ENCODE data around the gene LRRC28.
A peak's percentile ranks its signal among the peaks of the same experiment; 100 is the strongest.

The LRRC28 gene

DNA sequence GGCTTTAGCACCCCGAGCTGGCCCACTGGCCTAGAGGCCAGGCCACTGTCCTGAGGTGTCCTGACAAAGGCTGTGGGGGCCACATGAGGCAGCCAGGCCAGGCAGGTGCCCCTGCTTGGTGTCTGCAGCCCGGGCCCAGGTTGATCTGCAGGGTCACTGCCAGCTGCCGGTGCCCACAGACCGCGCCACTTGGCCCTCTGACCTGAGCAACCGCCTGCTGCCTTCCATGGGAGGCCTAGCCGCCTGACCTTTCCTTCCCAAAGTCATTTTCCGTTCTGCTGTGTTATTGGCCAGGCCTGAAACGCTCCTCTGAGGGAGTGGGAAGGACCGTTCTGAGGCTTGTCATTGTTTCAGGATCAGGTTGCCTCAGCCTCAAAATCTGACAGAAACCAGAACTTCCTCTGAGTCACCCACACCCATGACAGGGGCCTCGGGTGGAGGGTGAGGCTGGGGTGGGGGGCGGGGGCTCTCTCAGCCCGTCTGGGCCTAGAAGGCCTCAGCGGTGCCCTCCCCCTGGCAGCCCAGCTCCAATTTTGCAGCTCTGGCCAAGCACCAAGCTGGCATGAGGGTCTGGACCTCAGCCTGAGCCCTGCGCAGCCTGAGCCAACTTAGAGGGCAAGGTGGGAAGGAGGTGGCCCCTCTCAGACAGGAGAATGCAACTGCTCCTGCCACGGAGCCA lies 173.8 kb downstream of the LRRC28 start:
- Histone ChIP-seq H3K4me1 (ENCODE audit: control insufficient read depth in 1 of 2, insufficient read depth in 2 of 2, low read length in 2 of 2) (peaks cover 10 to 23% of the 10 kb centered on the region in 2 donors), H3K36me3 (ENCODE audit: control insufficient read depth in 1 of 2, insufficient read depth in 2 of 2, low read length in 2 of 2) (no peaks in the 10 kb centered on the region), H3K4me3 (ENCODE audit: low read depth in 1 of 2, low read length in 2 of 2) (peak overlapping the region in 1 of 2 donors; percentile 6), H3K9me3 (ENCODE audit: control insufficient read depth in 1 of 2, low read length in 2 of 2) (no peaks in the 10 kb centered on the region), H3K27me3 (ENCODE audit: low read depth, low read length) (no peaks in the 10 kb centered on the region), H3K27ac (ENCODE audit: low read length) (peak overlapping the region; percentile 60)

DNA sequence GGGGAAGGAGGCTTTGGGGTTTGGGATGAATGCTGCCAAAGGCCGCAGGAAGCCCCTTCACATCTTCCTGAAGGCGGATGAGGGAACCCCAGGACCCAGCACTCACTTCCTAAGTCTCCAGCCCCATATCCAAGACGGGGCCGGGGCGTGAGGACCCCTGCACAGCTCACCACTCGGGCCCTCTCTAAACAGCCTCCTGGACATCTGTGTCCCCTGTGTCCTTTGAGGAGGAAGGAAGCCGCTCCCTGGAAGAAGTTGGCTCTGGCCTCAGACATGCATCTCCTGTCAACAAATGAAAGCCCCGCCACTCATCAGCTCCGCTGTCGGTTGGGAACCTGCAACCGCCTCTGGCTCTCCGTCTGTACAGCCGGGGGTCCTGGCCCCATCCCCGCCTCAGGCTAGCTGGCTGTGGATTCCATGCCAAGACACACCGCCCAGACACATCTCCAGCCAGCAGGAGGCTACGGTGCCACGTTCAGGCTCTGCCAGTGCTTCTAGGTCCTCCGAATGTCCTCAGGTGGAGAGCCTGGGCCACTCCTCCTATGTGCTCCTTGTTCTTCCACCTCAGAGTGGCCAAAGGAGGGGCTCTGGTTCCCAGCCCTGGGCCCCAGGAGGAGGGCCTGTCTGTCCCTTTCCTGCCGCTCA lies 174.5 kb downstream of the LRRC28 start:
- Histone ChIP-seq H3K4me3 (ENCODE audit: low read depth in 1 of 2, low read length in 2 of 2) (no peak overlapping the region), H3K36me3 (ENCODE audit: control insufficient read depth in 1 of 2, insufficient read depth in 2 of 2, low read length in 2 of 2) (no peaks in the 10 kb centered on the region), H3K27ac (ENCODE audit: low read length) (peak overlapping the region; percentile 60), H3K27me3 (ENCODE audit: low read depth, low read length) (no peaks in the 10 kb centered on the region), H3K9me3 (ENCODE audit: control insufficient read depth in 1 of 2, low read length in 2 of 2) (no peaks in the 10 kb centered on the region), H3K4me1 (ENCODE audit: control insufficient read depth in 1 of 2, insufficient read depth in 2 of 2, low read length in 2 of 2) (peaks cover 10 to 23% of the 10 kb centered on the region in 2 donors)

DNA sequence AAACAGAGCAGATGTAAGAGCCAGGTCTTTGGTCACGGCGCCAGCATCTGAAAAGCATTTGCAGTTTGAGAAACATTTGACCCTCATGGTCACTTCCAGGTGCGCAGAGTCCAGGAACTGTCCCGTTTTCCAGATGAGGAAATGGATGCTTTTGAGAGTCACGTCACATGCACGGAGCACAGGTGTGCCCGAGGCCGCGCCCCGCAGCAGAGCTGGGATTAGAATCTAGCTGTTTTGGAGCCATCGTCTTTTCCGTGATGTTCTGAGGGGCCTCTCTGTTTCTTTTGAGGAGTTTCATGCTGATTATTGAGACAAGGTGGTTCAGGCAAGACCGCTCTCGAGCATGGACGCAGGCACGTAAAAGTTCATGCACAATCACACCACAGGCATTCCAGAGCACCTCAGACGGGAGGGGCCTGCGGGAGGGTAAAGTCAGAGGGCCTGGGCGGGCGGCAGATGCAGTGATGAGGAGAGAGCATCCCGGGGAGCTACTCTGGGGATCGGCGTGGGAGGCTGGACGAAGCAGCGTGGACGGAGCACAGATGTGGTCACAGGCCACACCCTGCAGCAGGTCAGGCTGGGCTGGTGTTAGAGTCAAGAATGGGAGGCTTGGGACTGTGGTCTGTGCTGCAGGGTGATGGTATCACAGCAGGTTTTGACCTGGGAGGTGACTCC lies 175.3 kb downstream of the LRRC28 start:
- H3K9me3 ChIP-seq (ENCODE audit: control insufficient read depth in 1 of 2, low read length in 2 of 2): no peaks in the 10 kb centered on the region
- H3K27ac ChIP-seq (ENCODE audit: low read length): no peak overlapping the region
- H3K36me3 ChIP-seq (ENCODE audit: control insufficient read depth in 1 of 2, insufficient read depth in 2 of 2, low read length in 2 of 2): no peaks in the 10 kb centered on the region
- peaks cover 10 to 19% of the 10 kb centered on the region in 2 donors for H3K4me1 ChIP-seq (ENCODE audit: control insufficient read depth in 1 of 2, insufficient read depth in 2 of 2, low read length in 2 of 2)
- H3K4me3 ChIP-seq (ENCODE audit: low read depth in 1 of 2, low read length in 2 of 2): no peak overlapping the region
- no peaks in the 10 kb centered on the region for H3K27me3 ChIP-seq (ENCODE audit: low read depth, low read length)

DNA sequence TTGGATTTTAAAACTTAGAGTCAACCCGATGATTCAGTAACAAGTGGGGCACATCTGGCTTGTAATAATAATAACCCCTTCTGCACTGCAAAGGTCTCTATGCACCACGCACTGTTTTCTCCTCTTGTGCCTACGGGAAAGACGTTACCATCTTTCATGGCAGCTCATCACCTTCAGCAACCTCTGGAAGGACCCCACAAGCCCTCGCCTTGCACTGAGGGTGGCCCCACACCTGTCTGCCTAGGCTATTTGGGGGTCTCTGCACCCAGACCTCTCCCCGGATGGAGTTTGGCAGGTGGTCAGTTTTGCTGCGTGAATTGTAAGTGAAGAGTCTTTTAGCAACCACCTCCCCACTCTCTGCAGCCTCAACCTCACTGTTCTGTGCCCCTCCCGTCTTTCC lies 175.9 kb downstream of the LRRC28 start:
- Histone ChIP-seq H3K27ac (ENCODE audit: low read length) (no peak overlapping the region), H3K36me3 (ENCODE audit: control insufficient read depth in 1 of 2, insufficient read depth in 2 of 2, low read length in 2 of 2) (no peaks in the 10 kb centered on the region), H3K4me3 (ENCODE audit: low read depth in 1 of 2, low read length in 2 of 2) (no peak overlapping the region), H3K4me1 (ENCODE audit: control insufficient read depth in 1 of 2, insufficient read depth in 2 of 2, low read length in 2 of 2) (peaks cover 10 to 19% of the 10 kb centered on the region in 2 donors), H3K27me3 (ENCODE audit: low read depth, low read length) (no peaks in the 10 kb centered on the region), H3K9me3 (ENCODE audit: control insufficient read depth in 1 of 2, low read length in 2 of 2) (no peaks in the 10 kb centered on the region)

DNA sequence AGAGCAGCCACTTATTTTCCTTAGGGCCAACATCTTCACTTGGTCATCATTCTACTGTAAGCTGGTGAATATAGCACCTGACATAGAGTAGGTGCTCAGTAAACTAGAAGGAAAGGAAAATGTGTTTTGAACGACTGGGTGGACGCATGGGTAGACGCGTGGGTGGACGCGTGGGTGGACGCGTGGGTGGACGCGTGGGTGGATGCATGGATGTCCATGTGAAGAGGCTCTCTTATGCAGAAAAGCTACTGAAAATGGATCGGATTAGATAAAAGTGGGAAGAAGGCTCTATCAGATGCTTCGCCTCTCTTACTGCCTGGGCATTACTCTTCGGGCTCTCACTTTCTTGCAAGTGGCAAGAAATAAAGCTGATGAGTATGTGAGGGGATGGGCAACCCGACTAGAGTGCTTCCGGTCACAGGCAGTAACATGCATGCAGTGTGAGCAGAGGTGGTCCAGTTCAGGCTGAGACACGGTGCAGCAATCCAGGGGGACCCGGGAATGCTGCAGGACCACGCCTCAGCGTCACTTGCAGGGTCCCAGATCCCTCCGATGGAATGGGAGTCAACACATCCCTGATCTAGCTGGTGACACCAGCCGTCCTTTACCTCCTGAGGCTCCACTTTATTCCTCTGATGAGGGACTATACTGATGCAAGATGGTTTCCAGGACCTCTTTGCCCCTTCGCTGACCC lies 176.5 kb downstream of the LRRC28 start:
- Histone ChIP-seq H3K9me3 (ENCODE audit: control insufficient read depth in 1 of 2, low read length in 2 of 2) (no peaks in the 10 kb centered on the region), H3K36me3 (ENCODE audit: control insufficient read depth in 1 of 2, insufficient read depth in 2 of 2, low read length in 2 of 2) (no peaks in the 10 kb centered on the region), H3K4me1 (ENCODE audit: control insufficient read depth in 1 of 2, insufficient read depth in 2 of 2, low read length in 2 of 2) (peaks cover 10 to 20% of the 10 kb centered on the region in 2 donors), H3K27ac (ENCODE audit: low read length) (no peak overlapping the region), H3K27me3 (ENCODE audit: low read depth, low read length) (no peaks in the 10 kb centered on the region), H3K4me3 (ENCODE audit: low read depth in 1 of 2, low read length in 2 of 2) (no peak overlapping the region)

DNA sequence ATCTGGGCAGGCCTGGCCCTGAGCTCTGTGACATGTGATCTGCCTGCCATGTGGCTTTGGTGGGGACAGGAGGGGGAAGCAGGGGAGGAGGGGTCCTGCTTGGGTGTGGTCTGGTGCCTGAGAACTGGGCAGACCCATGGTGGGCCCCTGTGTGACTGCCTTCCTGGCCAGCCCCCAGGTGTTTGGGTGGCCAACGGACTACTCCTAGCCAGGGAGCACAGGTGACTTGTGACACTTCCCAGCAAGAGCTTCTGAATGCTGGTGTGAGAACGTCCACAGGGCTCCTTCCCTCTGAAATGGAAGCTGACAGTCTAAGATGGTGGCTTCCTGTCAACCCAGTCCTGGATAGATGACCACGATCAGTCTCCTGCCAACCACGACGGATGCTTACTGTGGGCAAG lies 178.4 kb downstream of the LRRC28 start:
- H3K27me3 ChIP-seq (ENCODE audit: low read depth, low read length): no peaks in the 10 kb centered on the region
- no peaks in the 10 kb centered on the region for H3K36me3 ChIP-seq (ENCODE audit: control insufficient read depth in 1 of 2, insufficient read depth in 2 of 2, low read length in 2 of 2)
- H3K27ac ChIP-seq (ENCODE audit: low read length): no peak overlapping the region
- no peak overlapping the region for H3K4me3 ChIP-seq (ENCODE audit: low read depth in 1 of 2, low read length in 2 of 2)
- peaks cover 7 to 21% of the 10 kb centered on the region in 2 donors for H3K4me1 ChIP-seq (ENCODE audit: control insufficient read depth in 1 of 2, insufficient read depth in 2 of 2, low read length in 2 of 2)
- H3K9me3 ChIP-seq (ENCODE audit: control insufficient read depth in 1 of 2, low read length in 2 of 2): no peaks in the 10 kb centered on the region

DNA sequence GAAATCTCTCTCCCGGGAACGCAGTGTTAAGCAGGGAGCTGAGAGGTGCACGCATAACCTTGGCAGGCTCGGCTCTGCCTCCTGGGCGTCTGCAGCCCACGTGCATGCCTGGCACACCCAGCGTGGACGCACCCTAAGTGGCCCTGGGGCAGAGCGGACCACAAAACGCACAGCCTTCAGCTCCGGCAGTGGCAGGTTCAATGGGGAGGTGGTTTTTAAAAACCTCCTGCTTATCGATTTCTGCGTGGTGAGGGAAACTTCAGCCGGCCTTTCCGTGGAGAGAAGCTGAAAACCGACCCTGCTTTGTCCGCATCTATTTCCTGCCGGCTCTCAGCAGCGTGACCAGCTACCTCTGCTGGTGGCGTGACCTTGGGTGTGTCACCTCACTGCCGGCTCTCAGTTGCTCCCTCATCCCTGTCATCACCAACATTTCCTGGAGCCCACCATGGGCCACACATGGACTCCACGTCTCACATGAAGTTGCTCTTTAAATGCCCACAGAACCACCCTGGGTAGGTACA lies 179.7 kb downstream of the LRRC28 start:
- Histone ChIP-seq H3K4me1 (ENCODE audit: control insufficient read depth in 1 of 2, insufficient read depth in 2 of 2, low read length in 2 of 2) (peaks cover 0 to 8% of the 10 kb centered on the region in 2 donors), H3K4me3 (ENCODE audit: low read depth in 1 of 2, low read length in 2 of 2) (no peak overlapping the region), H3K36me3 (ENCODE audit: control insufficient read depth in 1 of 2, insufficient read depth in 2 of 2, low read length in 2 of 2) (no peaks in the 10 kb centered on the region), H3K27me3 (ENCODE audit: low read depth, low read length) (no peaks in the 10 kb centered on the region), H3K9me3 (ENCODE audit: control insufficient read depth in 1 of 2, low read length in 2 of 2) (no peaks in the 10 kb centered on the region), H3K27ac (ENCODE audit: low read length) (no peak overlapping the region)

DNA sequence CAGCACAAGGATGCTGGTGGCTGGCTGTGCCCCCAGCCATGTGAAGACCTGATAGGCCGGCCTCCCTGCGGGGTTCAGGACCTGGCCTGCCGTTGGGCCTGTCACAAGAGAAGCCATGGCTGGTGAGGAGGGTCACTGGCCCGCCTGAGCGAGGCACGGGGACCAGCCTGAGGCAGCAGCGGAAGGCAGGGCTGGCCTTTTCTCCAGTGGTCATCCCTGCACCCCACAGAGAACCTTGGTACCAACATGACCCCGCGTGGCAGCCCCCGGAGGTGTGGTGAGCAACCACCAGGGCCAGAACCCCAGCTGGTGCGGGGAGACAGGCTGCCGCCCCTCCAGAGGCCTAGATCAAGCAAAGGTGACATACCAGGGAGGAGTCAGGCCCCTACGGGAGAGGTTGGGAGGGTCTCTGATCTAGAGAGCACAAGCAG lies 180.4 kb downstream of the LRRC28 start:
- H3K9me3 ChIP-seq (ENCODE audit: control insufficient read depth in 1 of 2, low read length in 2 of 2): no peaks in the 10 kb centered on the region
- H3K4me1 ChIP-seq (ENCODE audit: control insufficient read depth in 1 of 2, insufficient read depth in 2 of 2, low read length in 2 of 2): peaks cover 0 to 5% of the 10 kb centered on the region in 2 donors
- no peaks in the 10 kb centered on the region for H3K27me3 ChIP-seq (ENCODE audit: low read depth, low read length)
- H3K4me3 ChIP-seq (ENCODE audit: low read depth in 1 of 2, low read length in 2 of 2): no peak overlapping the region
- no peak overlapping the region for H3K27ac ChIP-seq (ENCODE audit: low read length)
- no peaks in the 10 kb centered on the region for H3K36me3 ChIP-seq (ENCODE audit: control insufficient read depth in 1 of 2, insufficient read depth in 2 of 2, low read length in 2 of 2)

DNA sequence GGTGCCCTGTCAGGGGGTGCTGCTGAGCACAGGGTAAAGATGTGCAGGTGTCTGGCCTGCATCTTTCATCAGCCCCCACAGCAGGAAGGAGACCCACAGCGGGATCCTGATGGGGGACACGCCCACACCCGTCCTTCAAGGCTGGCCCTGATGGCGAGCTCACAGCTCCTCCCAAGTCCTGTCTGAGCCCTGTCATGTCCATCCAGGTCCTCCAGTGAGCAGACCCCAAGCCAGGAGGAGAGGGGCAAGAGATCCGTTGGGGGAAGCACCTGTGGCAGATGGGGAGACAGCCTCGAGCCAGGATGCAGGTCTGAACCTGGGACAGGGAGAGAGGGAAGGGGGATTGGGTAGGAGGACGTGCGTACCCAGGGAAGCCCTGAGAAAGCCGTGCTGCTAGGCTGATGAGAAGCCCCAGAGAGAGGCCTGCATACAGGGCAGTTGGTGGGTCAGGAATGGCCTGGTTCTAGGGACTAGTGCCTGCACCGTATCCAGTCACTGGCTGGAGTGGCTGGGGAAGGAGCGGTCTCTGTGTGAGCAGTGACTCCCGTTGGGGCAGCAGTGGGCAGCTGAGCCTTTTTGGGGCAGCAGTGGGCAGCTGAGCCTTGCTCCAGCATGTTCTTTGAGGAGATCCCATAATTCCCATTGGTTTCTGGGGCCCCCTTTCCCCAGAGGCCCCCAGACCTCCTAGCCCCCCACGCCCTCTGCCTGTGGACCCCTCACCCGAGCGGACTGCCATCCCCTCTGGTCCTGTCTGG lies 181.2 kb downstream of the LRRC28 start:
- H3K27ac ChIP-seq (ENCODE audit: low read length): no peak overlapping the region
- no peaks in the 10 kb centered on the region for H3K9me3 ChIP-seq (ENCODE audit: control insufficient read depth in 1 of 2, low read length in 2 of 2)
- H3K27me3 ChIP-seq (ENCODE audit: low read depth, low read length): no peaks in the 10 kb centered on the region
- H3K4me1 ChIP-seq (ENCODE audit: control insufficient read depth in 1 of 2, insufficient read depth in 2 of 2, low read length in 2 of 2): peaks cover 0 to 5% of the 10 kb centered on the region in 2 donors
- H3K4me3 ChIP-seq (ENCODE audit: low read depth in 1 of 2, low read length in 2 of 2): no peak overlapping the region
- H3K36me3 ChIP-seq (ENCODE audit: control insufficient read depth in 1 of 2, insufficient read depth in 2 of 2, low read length in 2 of 2): no peaks in the 10 kb centered on the region

DNA sequence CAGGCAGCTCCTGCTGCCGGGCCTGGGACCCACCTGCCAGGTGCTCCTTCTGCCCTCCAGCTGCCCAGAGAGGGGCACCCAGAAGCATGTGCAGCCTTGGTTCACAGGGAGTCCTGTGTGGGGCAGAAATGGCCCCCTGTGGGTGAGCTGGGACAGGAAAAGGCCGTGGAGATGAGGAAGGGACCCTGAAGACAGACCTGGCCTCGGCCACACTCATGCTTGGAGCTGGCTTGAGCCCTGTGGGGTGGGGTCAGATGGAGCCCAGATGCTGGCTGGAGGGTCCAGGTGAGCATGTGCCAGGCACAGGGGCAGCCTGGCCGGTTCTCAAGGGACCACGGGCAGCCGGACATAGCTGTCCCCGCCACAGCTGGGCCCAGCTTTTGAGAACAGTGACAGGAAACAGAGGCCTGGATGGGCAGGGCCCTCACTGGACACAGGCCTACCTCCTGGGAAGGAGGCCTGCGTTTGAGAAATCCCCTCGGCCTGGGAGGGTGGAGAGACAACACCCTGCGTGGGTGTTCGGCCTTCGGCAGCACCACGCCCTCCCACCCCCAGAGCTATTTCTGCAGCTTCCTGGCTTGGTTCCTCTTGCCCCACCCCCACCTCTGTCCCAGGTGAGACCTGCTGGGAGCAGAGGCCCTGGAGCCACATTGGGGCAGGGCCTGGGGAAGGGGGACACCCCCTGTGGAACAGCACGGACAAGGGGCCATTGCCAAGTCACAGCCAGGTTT lies 181.9 kb downstream of the LRRC28 start:
- Histone ChIP-seq H3K9me3 (ENCODE audit: control insufficient read depth in 1 of 2, low read length in 2 of 2) (no peaks in the 10 kb centered on the region), H3K4me1 (ENCODE audit: control insufficient read depth in 1 of 2, insufficient read depth in 2 of 2, low read length in 2 of 2) (peaks cover 0 to 7% of the 10 kb centered on the region in 2 donors), H3K27me3 (ENCODE audit: low read depth, low read length) (no peaks in the 10 kb centered on the region), H3K4me3 (ENCODE audit: low read depth in 1 of 2, low read length in 2 of 2) (no peak overlapping the region), H3K36me3 (ENCODE audit: control insufficient read depth in 1 of 2, insufficient read depth in 2 of 2, low read length in 2 of 2) (no peaks in the 10 kb centered on the region), H3K27ac (ENCODE audit: low read length) (no peak overlapping the region)
